ENCODE results near the gene VAMP5. TPM values are rescaled to one million over a fixed set of nuclear protein-coding genes. Genes with fewer than 3 reads are reported as not detected.
"Not testable (repeated sequence)": the region's sequence is repeated elsewhere in the genome, so short reads cannot be mapped to it uniquely, and the experiment has no call there.

VAMP5 gene
- total RNA-seq, 4 donors from 2014 or later = 37.6 to 56.5 (median 51.2) TPM

- Histone ChIP-seq H3K36me3 (peaks cover 0 to 6% of the 10 kb centered on the region in 2 donors), H3K27ac (peak overlapping the region in 3 of 4 donors; percentile 63 to 74 (median 73)), H3K4me1 (peaks cover 0 to 93% (median 37%) of the 10 kb centered on the region in 3 donors), H3K4me3 (no peak overlapping the region), H3K27me3 (no peaks in the 10 kb centered on the region), H3K9me3 (no peaks in the 10 kb centered on the region)
- TF ChIP-seq CTCF (IDR thresholded peaks at IDR 0.05) (no peak), POLR2AphosphoS5 (IDR thresholded peaks at IDR 0.05) (peak; percentile 8)
- 54 to 61% methylated on average over 4 to 7 of the region's 7 CpGs for WGBS, 2 donors (ENCODE audit: low coverage in 1 of 2)
- ATAC-seq = peak; percentile 6
These were observed 6.0 kb downstream of the VAMP5 start for GRCh38 chr2:85589982-85590791.

- H3K4me3 ChIP-seq = no peak overlapping the region
- peaks cover 0 to 86% (median 33%) of the 10 kb centered on the region in 3 donors for H3K4me1 ChIP-seq
- H3K9me3 ChIP-seq = no peaks in the 10 kb centered on the region
- H3K27me3 ChIP-seq = no peaks in the 10 kb centered on the region
- no peak for ATAC-seq
- H3K36me3 ChIP-seq = peaks cover 0 to 6% of the 10 kb centered on the region in 2 donors
- peak overlapping the region; percentile 8 to 74 (median 68) for H3K27ac ChIP-seq
- whole genome bisulfite sequencing, 2 donors (ENCODE audit: low coverage in 1 of 2) = 57% methylated on average over 1 of the region's 2 CpGs; no CpG with 5 or more reads in 1 of the 2 donors
- TF ChIP-seq POLR2AphosphoS5 (IDR thresholded peaks at IDR 0.05) (no peak), POLR2A (IDR thresholded peaks at IDR 0.05) (no peak), CTCF (IDR thresholded peaks at IDR 0.05) (no peak), EP300 (IDR thresholded peaks at IDR 0.05) (no peak)
These were observed 6.7 kb downstream of the VAMP5 start for GRCh38 chr2:85590950-85591349.

- 75 to 81% methylated on average over 5 to 8 of the region's 12 CpGs for WGBS, 2 donors (ENCODE audit: low coverage in 1 of 2)
- no peak for ATAC-seq
These were observed 7.3 kb downstream of the VAMP5 start for GRCh38 chr2:85591563-85591962.

GRCh38 chr2:85592299-85592698, 8.1 kb downstream of the VAMP5 start:
- H3K4me3 ChIP-seq, ATAC-seq, H3K27me3 ChIP-seq, H3K9me3 ChIP-seq: not testable (repeated sequence)
- Histone ChIP-seq H3K27ac (peak overlapping the region in 2 of 4 donors; percentile 63 to 74), H3K4me1 (peaks cover 0 to 86% (median 42%) of the 10 kb centered on the region in 3 donors), H3K36me3 (peaks cover 0 to 15% of the 10 kb centered on the region in 2 donors)
- 85 to 100% methylated on average over 1 to 7 of the region's 9 CpGs for WGBS, 2 donors (ENCODE audit: low coverage in 1 of 2)

More at GRCh38 chr2:85591563-85591962, 7.3 kb downstream of the VAMP5 start:
- no peak overlapping the region for H3K4me3 ChIP-seq
- peak overlapping the region in 3 of 4 donors; percentile 63 to 74 (median 73) for H3K27ac ChIP-seq
- no peaks in the 10 kb centered on the region for H3K9me3 ChIP-seq
- TF ChIP-seq CTCF (IDR thresholded peaks at IDR 0.05) (no peak), POLR2AphosphoS5 (IDR thresholded peaks at IDR 0.05) (no peak), EP300 (IDR thresholded peaks at IDR 0.05) (no peak), POLR2A (IDR thresholded peaks at IDR 0.05) (no peak)
- H3K36me3 ChIP-seq = peaks cover 0 to 8% of the 10 kb centered on the region in 2 donors
- H3K4me1 ChIP-seq = peaks cover 0 to 86% (median 37%) of the 10 kb centered on the region in 3 donors
- no peaks in the 10 kb centered on the region for H3K27me3 ChIP-seq

GRCh38 chr2:85593023-85593422, 8.8 kb downstream of the VAMP5 start:
- WGBS, 2 donors (ENCODE audit: low coverage in 1 of 2) = 50% methylated on average over 2 of the region's 3 CpGs; no CpG with 5 or more reads in 1 of the 2 donors
- H3K27ac ChIP-seq = peak overlapping the region in 1 of 4 donors; percentile 11

More at GRCh38 chr2:85593023-85593422, 8.8 kb downstream of the VAMP5 start:
- no peak for TF ChIP-seq POLR2A (IDR thresholded peaks at IDR 0.05)
- no peak for TF ChIP-seq CTCF (IDR thresholded peaks at IDR 0.05)
- Histone ChIP-seq H3K4me1 (peaks cover 0 to 84% (median 42%) of the 10 kb centered on the region in 3 donors), H3K4me3 (no peak overlapping the region), H3K9me3 (no peaks in the 10 kb centered on the region), H3K36me3 (peaks cover 0 to 23% of the 10 kb centered on the region in 2 donors), H3K27me3 (no peaks in the 10 kb centered on the region)
- no peak for ATAC-seq
